HG03521 (cell line): ENCODE measurements around the gene ENG.
A peak's percentile ranks its signal among the peaks of the same experiment; 100 is the strongest.
"Not testable (repeated sequence)": the region's sequence is repeated elsewhere in the genome, so short reads cannot be mapped to it uniquely, and the experiment has no call there.

Source experiments
- ATAC-seq: cut with Tn5 transposase; IDR thresholded peaks from one replicate; pipeline ENCODE4 v1.9.1; 2021; ENCODE audit warnings: mild to moderate bottlenecking, moderate library complexity; ENCODE audit not compliant: unreplicated experiment

Gene ENG

DNA sequence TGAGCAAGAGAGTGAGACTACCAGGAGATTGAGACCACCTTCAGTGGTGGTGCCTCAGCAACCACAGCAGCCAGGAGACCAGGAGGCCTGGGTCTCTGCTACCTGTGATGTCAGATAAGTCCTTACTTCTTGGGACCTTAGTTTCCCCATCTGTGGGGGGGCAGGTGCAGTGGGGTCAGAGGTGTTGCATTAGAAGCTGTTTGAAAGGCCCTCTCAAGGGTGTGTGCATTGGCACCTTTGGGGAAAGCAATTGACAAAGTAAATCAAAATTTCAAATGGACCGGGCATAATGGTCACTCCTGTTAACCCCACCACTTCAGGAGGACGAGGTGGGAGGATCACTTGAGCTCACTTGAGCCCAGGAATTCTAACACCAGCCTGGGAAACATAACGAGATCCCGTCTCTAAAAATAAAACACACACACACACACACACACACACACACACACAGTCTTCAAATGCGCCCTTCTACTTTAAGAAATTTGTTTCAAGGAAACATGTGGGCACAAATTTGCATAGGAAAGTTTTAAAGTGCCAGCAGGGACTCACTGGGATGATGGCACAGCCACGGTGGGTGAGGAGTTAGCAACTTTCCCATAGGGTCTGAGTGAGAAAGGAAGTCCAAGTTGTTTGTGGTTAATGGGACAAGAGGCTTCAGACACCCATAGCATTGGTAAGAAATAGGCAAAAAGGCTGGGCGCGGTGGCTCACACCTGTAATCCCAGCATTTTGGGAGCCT is 24.4 kb upstream of the ENG start:
- ATAC-seq = no peak

DNA sequence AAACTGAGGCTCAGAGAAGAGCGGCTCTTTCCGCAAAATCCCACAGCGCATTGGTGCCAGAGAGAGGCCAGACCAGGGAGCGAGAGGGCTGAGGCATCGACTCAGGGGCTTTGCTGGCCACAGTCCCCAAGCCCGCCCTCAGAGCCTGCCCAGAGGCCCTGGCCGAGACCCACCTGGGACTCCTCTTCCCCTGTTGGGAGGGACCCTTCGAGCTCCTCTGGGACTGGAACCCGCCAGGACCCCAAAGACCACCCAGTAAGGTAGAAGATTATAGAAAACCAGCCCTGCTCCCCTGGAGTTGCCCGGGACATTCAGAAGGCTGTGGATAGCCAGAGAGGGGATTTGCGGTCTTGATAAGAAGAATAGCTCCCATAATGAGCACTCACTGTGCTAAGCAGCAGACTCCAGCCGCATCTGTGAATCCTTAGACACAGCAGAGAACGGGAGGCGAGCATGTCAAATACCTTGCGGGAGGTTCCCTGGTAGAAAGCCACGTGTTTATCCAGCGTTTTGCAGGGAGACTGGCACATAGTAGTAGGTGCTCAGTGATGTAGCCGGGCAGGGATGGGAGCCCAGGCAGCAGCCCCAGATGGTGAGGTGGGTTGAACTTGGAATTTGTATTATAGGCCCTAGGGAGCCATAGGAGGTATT is 23.7 kb upstream of the ENG start:
- no peak for ATAC-seq

DNA sequence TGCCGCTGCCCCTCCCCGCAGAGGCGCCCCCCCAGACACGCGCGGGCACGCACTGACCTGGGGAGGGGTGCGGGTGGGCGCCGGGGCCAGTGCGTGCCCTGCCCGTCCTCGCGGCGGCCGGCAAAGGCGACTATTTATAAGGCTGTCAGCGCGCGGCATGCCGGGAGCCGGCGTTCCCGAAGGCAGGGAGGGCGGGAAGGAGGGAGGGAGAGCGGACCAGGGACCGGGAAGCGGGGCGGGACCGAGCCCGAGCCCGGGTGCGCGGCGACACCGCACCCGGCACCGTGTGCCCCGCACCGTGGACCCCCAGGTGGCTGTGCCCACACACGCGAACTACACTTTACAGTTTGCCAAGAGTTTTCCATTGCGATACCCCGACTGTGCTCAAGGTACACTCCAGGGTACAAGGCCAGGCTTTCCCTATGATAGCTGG is 23.1 kb upstream of the ENG start, which contains the start of gene AK1:
Gene AK1 (minus strand): TSS at position 110 of the 433 bp plus-strand sequence. CDS start 3,058 bp downstream, outside the sequence.
- no peak for ATAC-seq

DNA sequence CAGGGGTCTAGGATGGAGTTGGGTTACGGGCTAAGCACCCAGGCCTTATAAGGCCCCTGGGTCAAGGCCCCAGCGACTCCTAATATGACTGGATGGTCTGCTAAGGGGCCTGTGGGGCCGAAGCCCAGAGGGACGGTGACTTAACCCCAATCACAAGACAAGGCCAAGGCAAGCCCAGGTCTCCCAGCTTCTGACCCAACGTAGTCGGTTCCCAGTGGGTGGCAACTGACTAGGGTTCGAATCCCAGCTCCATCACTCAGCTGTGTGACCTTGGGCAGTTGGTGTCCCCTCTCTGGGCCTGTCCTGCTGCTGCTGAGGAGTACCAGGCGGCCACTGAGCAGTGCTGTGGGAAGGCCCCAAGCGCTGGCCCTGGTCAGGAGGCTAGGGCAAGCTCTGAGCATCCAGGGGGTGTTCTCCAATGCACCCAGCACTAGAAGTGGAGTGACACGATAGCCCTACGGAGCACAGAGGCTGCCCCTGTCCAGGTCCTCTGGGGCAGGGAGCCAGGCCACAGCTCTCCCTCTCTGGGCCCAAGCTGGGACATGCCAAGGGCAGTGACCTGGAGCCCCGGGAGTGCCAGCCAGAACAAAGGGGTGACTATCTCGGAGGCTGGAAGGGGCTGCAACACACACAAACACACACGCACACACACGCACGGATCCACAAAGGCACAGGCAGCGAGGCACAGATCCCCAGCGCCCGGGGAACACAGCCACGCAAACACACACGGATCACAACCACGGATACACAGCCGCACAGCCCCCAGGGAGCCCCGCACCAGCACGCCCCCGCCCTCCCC is 22.5 kb upstream of the ENG start:
- no peak for ATAC-seq

DNA sequence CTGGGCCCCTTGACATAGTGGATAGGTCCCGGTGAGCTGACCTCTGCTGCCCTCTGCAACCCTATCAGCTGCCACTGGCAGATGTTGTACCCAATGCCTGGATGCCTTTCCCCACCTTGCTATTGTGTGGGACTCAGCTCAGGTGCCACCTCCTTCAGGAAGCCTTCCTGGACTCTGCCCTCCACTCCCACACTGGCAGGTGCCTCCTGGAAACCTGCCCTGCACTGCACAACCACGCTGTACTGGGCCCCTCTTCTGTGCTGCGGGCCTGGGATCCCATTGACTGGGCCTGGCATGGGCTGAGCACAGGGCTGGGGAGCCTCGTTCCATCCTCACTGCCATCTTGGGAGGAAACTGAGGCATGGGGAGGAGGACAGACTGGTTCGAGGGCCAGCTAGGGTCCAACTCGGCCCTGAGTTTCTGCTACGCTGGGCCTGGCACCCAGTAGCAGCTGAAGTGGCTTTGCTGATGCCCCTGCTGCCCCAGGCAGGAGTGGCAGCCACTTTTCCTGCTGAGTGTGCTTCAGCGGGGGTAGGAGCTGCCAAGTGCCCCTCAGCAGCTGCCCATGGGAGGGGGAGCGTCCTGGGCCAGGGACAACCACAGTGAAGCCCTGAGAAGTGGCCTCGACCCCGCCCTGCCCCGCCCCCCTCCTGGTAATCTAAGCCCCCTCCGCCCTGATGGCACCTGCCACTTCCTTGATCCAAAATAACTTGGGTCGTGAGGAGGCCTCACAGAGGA is 21.7 kb upstream of the ENG start:
- no peak for ATAC-seq

DNA sequence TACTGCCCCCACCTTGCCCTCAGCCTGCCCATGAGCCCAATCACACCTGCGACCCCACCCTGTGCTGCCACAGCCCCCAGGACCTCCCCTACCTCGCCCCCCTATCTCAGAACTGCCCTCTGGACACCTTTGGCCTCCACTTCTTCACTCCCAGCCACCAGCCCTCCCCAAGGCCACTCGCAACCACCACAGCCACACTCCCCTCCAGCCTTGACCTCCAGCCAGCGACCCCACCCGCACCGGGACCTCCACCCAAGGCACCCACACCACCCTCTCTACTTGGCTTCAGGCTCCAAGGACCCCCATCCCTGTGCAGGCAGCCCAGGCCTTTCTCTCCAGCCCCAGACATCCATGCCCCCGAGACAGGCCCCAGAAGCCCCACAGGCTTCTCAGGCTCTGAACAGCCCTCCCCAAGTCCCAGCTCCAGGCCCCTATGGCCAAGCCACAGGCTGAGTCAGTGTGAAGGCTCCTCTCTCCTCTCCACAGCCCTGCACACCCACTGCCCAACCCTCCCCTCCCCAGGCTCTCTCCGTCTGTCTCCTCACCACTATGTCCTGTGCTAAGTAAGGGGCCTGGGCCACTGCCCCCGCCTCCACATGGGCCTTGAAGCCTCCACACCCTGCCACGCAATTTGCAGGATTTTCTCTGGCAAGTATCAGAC is 21.0 kb upstream of the ENG start:
- no peak for ATAC-seq

DNA sequence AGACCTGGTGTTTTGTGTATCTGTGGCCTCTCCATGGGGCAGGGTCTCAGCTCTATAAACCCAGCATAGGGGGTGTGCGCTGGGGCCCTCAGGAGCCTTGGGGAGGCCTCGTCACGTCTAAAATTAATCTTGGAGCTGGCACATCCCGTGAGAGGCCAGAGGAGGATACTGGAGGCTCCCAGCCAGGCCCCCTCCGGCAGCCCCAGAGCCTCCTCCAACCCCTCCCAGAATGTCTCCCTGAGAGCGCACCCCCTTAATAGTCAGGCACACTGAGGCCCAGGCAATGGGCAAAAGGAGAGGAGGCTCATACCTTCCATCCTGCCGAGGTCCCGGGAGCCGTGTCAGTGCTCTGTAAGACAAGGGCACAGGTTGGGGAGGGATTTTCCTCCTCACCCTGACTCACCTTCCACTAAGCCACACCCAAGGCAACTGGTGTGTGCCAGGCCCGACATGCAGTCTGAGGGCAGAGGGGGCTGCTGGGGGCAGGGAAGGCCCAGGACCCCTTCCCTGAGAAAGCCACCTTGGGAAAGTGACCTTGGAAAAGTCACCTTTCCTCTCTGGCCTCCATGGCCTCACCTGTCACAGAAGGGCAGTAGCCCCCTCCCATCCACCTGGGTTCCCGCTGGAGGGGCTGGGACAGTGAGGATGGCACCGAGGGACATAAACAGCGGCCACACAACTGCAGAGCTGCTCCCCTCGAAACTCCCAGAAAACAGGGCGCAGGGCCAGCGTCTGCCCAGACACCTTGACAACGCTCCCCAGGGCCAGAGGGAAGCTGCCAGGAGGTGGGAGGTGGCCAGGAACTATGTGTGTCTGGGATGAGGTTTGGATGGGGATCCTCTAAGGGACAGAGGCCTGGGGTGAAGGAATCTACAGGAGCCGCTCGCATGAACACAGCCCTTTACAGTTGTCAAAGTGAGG is 20.1 kb upstream of the ENG start:
- ATAC-seq = no peak

DNA sequence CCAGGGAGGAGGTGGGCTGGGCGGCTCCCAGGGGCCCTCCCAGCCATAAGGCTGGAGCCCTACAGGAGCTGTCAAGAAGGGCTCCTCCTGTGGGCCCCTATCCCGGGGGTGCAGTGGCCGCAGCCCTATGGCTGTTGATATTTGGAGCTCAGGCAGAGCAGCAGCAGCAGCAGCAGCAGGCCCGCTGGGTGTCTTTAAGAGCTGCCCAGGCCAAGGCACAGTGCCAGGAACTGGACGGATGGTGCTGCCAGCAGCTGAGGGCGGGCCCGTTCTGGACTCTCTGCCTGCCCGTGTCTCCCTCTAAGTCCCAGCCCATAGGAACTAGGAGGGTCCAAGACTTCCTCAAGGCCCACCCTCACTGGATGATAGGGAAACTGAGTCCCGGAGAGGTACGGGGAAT is 19.4 kb upstream of the ENG start:
- ATAC-seq = no peak

DNA sequence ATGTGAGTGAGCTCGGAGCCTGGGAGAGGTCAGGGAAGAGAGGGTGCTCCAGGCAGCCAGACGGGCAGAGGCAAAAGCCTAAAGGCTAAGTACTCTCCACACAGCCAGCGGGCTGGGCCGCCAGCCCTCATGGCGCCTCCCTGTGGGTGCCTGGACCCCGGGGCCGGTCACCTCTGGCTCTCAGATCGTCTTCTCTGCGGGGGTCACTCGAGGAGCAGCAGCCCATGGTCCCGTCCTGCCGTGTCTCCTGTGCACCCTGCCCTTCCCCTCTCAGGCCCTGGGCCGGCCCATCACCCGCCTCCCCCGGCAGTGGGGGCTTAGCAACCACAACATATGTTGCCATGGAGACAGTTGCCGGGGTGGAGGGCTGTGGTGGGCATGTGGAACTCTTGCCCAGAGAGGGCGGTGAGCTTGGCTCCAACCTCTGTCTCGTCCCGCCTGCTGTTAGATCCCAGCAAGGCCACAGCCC is 18.8 kb upstream of the ENG start:
- ATAC-seq = no peak

DNA sequence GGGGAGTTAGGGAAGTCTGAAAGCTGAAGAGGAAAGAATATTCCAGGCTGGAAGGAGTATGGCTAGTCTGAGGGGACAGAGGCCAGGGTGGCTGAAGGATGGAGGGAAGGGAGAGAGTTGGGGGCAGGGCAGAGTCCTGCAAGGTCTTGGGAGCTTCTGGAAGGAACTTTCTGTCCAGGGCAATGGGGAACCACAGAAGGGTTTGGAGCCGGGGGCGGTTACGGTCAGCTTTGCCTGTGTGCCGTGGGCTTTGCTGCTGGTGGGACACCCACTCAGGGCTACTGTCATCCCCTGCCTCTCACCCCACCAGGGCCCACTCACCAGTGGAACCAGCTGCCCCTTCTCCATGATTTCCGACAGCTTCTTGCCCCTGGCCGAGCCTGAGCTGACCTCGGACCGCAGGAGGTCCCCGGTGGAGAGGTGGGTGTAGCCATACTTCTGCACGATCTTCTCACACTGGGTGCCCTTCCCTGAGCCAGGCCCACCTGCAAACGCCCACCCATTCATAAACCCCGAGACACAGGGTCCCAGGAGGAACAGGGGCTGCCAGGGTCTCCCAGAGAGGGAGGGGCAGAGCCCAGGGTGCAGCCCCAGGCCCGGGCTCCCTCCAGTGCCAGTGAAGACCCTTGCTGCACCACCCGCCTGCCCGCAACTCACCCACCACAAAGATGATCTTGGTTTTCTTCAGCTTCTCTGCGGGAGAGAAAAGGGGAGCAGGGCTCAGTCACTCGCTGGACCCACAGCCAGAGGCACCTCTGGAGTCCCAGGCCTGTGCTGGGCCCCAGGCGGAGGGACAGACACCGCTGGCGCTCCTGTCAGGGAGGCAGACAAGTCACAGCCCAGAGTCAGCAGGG is 18.1 kb upstream of the ENG start:
- no peak for ATAC-seq

DNA sequence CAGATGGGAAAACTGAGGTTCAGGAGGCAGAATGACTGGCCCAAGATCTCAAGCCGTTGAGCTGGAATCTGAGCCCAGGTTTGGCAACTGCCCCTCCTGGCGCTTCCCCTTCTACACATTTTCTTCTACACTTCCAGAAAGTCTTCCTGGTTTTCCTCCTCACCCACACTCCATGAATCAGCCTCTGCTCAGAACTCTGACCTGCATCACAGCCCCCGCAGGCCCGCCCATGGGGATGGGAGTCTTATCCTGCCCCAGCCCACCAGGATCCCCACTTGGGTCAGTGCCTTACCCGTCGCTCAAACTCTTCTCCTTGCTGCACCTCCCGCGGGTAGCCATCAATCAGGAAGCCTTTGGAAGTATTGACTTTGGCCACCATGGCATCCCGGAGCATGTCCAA is 17.1 kb upstream of the ENG start:
- no peak for ATAC-seq

DNA sequence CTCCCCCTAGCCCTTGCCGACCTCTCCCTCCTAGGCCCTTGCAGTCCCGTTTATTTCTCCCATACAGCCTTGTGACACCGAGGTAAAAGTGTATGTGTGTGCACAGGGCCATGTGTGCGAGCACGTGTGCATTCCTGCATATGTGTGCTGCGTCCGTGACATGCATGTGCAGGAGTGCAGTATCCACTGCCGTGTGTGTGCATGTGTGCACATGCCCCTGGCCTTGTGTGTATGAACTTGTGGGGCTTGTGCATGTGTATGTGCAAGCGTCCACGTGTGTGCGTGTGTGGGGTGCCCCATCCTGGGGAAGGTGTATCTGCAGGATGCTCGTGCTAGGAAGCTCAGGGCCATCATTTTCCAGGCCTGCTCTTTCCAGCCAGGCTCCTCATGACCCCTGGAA is 16.4 kb upstream of the ENG start:
- no peak for ATAC-seq

DNA sequence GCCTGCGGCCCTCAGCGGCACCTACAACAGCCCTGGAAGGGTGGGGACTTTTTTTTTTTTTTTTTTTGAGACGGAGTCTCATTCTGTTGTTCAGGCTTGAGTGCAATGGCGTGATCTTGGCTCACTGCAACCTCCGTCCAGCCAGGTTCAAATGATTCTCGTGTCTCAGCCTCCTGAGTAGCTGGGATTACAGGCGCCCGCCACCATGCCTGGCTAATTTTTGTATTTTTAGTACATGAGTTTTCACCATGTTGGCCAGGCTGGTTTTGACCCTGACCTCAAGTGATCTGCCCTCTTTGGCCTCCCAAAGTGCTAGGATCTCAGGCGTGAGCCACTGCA is 15.7 kb upstream of the ENG start:
- not testable (repeated sequence) for ATAC-seq

DNA sequence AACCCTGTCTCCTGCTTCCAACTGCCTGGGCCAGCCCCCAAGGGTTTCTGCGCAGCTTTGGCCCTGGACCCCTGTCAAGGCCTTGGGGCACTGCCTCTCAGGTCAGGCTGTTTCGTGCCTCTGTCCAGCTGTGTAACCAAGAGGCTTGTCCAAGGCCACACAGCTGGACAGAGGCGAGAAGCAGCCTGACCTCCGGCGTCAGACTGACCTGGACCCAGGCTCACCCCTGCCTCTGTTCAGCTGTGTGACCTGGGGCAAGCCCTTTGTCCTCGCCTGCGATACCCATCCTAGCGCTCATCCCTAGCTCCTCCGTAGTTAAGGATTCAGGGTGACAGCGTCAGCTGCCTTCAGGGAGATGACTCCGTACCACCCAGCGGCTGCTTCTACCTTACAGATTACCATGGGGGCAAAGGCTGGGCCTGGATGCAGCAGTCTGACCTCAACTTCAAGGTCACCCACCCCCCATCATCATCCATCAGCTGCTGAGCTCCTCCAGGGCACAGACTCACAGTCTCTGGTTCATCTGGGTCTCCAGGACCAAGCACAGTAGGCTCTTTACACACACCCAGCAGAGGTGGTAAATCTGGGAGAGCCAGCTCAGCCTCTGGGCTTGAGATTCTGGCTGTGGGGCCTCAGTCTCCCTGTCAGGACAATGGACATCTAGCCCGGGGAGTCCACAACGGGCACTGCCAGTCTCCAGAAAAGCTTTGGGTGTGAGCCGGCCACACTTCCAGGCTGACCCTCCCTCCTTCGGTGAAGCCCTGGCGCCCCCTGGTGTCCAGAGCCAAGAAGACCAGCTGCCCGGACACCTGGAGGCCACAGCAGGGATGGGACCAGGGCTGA is 15.1 kb upstream of the ENG start:
- ATAC-seq = peak; percentile 56

DNA sequence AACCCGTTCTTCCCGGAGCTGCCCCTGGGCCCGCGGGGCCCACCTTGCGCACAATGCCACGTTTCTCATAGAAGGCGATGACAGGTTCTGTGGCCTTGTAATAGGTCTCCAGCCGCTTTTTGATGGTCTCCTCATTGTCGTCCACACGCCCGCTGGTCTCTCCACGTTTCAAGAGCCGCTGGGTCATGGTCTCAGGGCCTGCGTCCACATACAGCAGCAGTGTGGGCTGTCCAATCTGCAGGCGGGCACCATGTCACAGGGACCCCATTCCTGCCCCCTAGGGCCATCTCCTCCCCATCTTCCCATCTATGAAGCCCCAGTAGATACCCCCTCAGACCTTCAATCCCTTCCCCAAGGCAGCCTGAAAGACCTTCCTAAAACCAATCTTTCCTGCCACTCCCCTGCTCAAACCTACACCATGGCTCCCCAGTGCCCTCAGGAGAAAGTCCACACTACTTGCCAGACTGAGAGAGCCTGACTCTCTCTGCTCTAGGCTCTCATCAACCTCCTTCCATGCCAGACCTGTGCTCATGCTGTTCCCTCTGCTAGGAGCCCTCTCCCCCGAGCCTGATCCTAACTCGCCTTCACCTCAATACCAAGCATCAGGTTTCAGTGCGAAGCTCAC is 13.9 kb upstream of the ENG start:
- ATAC-seq = no peak

DNA sequence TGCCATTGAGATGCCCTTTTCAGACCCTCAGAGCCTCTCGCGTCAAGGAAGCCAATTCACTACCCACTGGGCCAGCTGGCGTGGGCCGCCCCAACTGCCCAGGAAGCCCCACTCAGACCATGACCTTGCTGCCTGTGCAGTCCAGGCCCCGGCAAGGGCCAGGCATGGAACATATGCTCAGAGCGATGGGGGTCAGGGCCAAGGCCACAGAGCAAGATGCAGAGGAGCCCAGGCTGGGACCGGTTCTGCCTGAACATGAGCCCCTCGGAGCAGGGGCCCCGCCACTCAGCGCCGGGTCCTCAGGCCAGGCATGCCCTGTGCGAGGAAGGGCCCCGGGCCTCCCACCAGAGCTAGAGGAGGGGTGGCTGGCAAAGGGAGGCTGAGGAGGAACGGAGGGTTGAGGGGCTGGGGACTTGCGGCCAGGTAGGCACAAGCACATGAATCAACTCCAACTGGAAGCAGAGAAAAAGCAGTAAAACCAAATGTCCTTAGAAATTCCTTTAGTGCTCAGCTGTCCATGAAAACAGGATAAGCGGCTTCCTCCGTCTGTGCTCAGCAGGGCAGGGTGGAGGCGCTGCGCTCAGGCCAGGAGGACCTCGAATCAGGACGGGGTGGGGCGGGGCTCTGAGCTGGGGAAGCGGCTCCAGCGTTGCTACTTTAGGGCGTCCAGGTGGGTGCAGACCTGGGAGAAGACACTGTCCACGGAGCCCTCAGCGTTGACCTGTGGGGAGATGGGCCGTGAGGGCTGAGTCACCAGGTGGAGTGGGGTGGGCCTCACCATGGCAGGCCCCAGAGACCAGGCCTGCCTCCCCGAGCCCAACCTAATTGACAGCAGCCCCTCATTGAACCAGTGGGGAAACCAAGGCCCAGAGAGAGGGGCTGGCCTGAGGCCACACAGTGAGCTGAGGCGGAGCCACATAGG is 13.2 kb upstream of the ENG start:
- ATAC-seq = no peak
